ENCODE data around the gene SNX10.

SNX10 gene

GRCh38 chr7:26406433-26406832 lies 114.8 kb downstream of the SNX10 start:
- ATAC-seq = no peak

GRCh38 chr7:26409661-26410547 lies 118.2 kb downstream of the SNX10 start:
- no peak for ATAC-seq

- no peak for ATAC-seq
Measured at GRCh38 chr7:26413007-26413691, 121.5 kb downstream of the SNX10 start.

- ATAC-seq = no peak
Measured at GRCh38 chr7:26416004-26416403, 124.3 kb downstream of the SNX10 start.

GRCh38 chr7:26417911-26418413 lies 126.3 kb downstream of the SNX10 start:
- ATAC-seq = no peak

- no peak for ATAC-seq
Measured at GRCh38 chr7:26419198-26419597, 127.5 kb downstream of the SNX10 start.

GRCh38 chr7:26420422-26421019 lies 128.9 kb downstream of the SNX10 start:
- ATAC-seq = no peak

GRCh38 chr7:26422761-26423160 lies 131.1 kb downstream of the SNX10 start:
- no peak for ATAC-seq

- ATAC-seq = no peak
Measured at GRCh38 chr7:26423436-26423835, 131.8 kb downstream of the SNX10 start.

All from activated CD4-positive, CD25-positive, alpha-beta regulatory T cell treated with anti-CD3 and anti-CD28 coated beads, Interleukin-2, amount 50 U/mL, for 24 hours (primary cell).